B cell (primary cell): Measurements from ENCODE around the gene AGAP1. TPM values are rescaled to one million over a fixed set of nuclear protein-coding genes. Genes with fewer than 3 reads are reported as not detected.

Source experiments
- ATAC-seq: fragments of 200-7000 bp; cut with Tn5 transposase; one replicate; pipeline ENCODE4 v1.10.0; 2021; ENCODE audit warnings: low read depth, mild to moderate bottlenecking, moderate number of reproducible peaks, moderate library complexity
- CTCF ChIA-PET: fragments of 350-600 bp; sonication (Branson Sonifier 250); formaldehyde crosslinking; loops from one replicate; lab custom pipeline; 2021; ENCODE audit warnings: antibody characterized with exemption, inconsistent platforms; lab: Charles Lee
- POLR2A ChIA-PET: fragments of 350-600 bp; sonication (Branson Sonifier 250); formaldehyde crosslinking; loops from one replicate; lab custom pipeline; 2021; ENCODE audit warnings: antibody characterized with exemption; lab: Charles Lee
- DNase-seq: peaks from one replicate; pipeline ENCODE4 v3.0.0; 2013
- H2AFZ ChIP-seq: 2 replicates; pipeline ENCODE4 v1.6.1; 2012; ENCODE audit warnings: mild to moderate bottlenecking, low read depth, low read length; ENCODE audit not compliant: insufficient read depth, poor library complexity, severe bottlenecking
- H3K27ac ChIP-seq, 2 donors: 1 replicate in 1 of 2; 2 replicates in 1 of 2; pipeline ENCODE4 v1.5.1; 2012 to 2013; ENCODE audit warnings: low read length in 2 of 2, mild to moderate bottlenecking in 2 of 2, moderate library complexity in 1 of 2
- H3K27me3 ChIP-seq, 4 experiments: fragments of 200-600 bp in 1 of 4; sonication (generic) in 1 of 4; replicated peaks in 1 of 4; 1 replicate in 2 of 4; 2 replicates in 2 of 4; pipeline versions ENCODE4 v1.6.1 to v1.7.0; 2013 to 2016; ENCODE audit warnings: low read length in 3 of 4, mild to moderate bottlenecking in 2 of 4, mixed read lengths in 1 of 4, moderate library complexity in 1 of 4; ENCODE audit not compliant: insufficient read depth in 4 of 4, control insufficient read depth in 3 of 4; ENCODE audit errors: control extremely low read depth in 1 of 4
- H3K36me3 ChIP-seq, 2 experiments: replicated peaks in 1 of 2; 1 replicate in 1 of 2; 2 replicates in 1 of 2; pipeline versions ENCODE4 v1.6.1 to v1.7.1; 2013; ENCODE audit warnings: low read length in 1 of 2; ENCODE audit not compliant: insufficient read depth in 2 of 2, control insufficient read depth in 1 of 2; ENCODE audit errors: control extremely low read depth in 1 of 2, extremely low read depth in 1 of 2
- H3K4me1 ChIP-seq, 2 donors: fragments of 200-600 bp in 1 of 2; sonication (generic) in 1 of 2; 1 replicate in 1 of 2; 2 replicates in 1 of 2; pipeline versions ENCODE4 v1.5.1 to v1.6.1; 2013 to 2017; ENCODE audit warnings: low read length in 2 of 2; ENCODE audit not compliant: control insufficient read depth in 2 of 2, insufficient read depth in 2 of 2
- H3K4me2 ChIP-seq: replicated peaks from 2 replicates; pipeline ENCODE3; 2012; ENCODE audit warnings: mild to moderate bottlenecking, low read depth, low read length; ENCODE audit not compliant: poor library complexity, severe bottlenecking
- H3K4me3 ChIP-seq, 5 experiments: fragments of 200-600 bp in 1 of 5; sonication (generic) in 1 of 5; 1 replicate in 3 of 5; 2 replicates in 2 of 5; pipeline versions ENCODE4 v1.5.1 to v1.7.0; 2011 to 2016; ENCODE audit warnings: low read length in 4 of 5, mild to moderate bottlenecking in 4 of 5, low read depth in 2 of 5, control low read depth in 1 of 5, moderate library complexity in 1 of 5; ENCODE audit not compliant: insufficient read depth in 1 of 5; ENCODE audit errors: control extremely low read depth in 1 of 5, extremely low read depth in 1 of 5
- H3K79me2 ChIP-seq: fragments of 200-600 bp; sonication (generic); one replicate; pipeline ENCODE4 v1.6.0; 2016; ENCODE audit warnings: low read length; ENCODE audit not compliant: control insufficient read depth, insufficient read depth
- H3K9ac ChIP-seq: fragments of 200-600 bp; sonication (generic); 2 replicates; pipeline ENCODE4 v1.6.1; 2017; ENCODE audit warnings: mild to moderate bottlenecking, low read length, moderate library complexity
- H3K9me3 ChIP-seq, 3 donors: one replicate each; pipeline versions ENCODE4 v1.6.1 to v1.7.1; 2013; ENCODE audit warnings: low read length in 2 of 3; ENCODE audit not compliant: control insufficient read depth in 2 of 3, insufficient read depth in 1 of 3; ENCODE audit errors: control extremely low read depth in 1 of 3
- H4K20me1 ChIP-seq: 2 replicates; pipeline ENCODE4 v1.6.0; 2012; ENCODE audit warnings: mild to moderate bottlenecking, low read length; ENCODE audit not compliant: insufficient read depth, control insufficient read depth, poor library complexity, severe bottlenecking
- H3K27ac Mint-ChIP-seq: one replicate; pipeline ENCODE4 v1.8.0; 2021; ENCODE audit warnings: mixed read lengths
- H3K27me3 Mint-ChIP-seq: one replicate; pipeline ENCODE4 v1.8.0; 2021; ENCODE audit warnings: mixed read lengths
- H3K4me1 Mint-ChIP-seq: one replicate; pipeline ENCODE4 v1.8.0; 2021; ENCODE audit warnings: mixed read lengths
- H3K4me3 Mint-ChIP-seq: one replicate; pipeline ENCODE4 v1.8.0; 2021; ENCODE audit warnings: mixed read lengths
- H3K9me3 Mint-ChIP-seq: one replicate; pipeline ENCODE4 v1.8.0; 2022; ENCODE audit warnings: mixed read lengths; ENCODE audit not compliant: insufficient read depth
- CTCF ChIP-seq: fragments of 200-600 bp; IDR thresholded peaks from one replicate; pipeline ENCODE4 v1.8.0; 2022; ENCODE audit warnings: antibody characterized with exemption, mild to moderate bottlenecking
- EZH2 ChIP-seq: IDR thresholded peaks from 2 replicates; pipeline ENCODE4 v1.6.1; 2012; ENCODE audit warnings: borderline replicate concordance, low read depth, mild to moderate bottlenecking, moderate library complexity, low read length; ENCODE audit not compliant: insufficient read depth, poor library complexity, severe bottlenecking
- WGBS: methylation state at CpG from one replicate; pipeline ENCODE4 v1.1.5; 2013; ENCODE audit warnings: missing lambda C conversion rate; ENCODE audit not compliant: insufficient coverage; 5-methylcytosine and 5-hydroxymethylcytosine counted together
- intact Hi-C: fragments of 100-400 bp; cut with micrococcal nuclease; formaldehyde crosslinking; loops from one replicate; pipeline ENCODE4 v1.10.0; 2022
- polyA plus RNA-seq: library from polyadenylated mRNA; depleted of rRNA; stranded (reverse); fragments of >200 nt; gene quantifications from 2 replicates; pipeline ENCODE4 v1.2.3, GENCODE V29; 2012
- total RNA-seq, 2 donors: library from RNA; stranded (reverse); fragments of 120-200 nt in 1 of 2; gene quantifications; 1 replicate in 1 of 2; 2 replicates in 1 of 2; pipeline versions ENCODE4 v1.2.3 to v1.2.4, GENCODE V29; 2013 to 2022

The AGAP1 gene
- total and polyA plus RNA-seq, 2 donors (not counting 1 experiment from before 2014, with no cell fraction given): 0.01 TPM; not detected in 1

- Mint-ChIP-seq H3K9me3 (no peaks in the 10 kb centered on the region), H3K4me1 (no peaks in the 10 kb centered on the region), H3K27me3 (no peaks in the 10 kb centered on the region), H3K4me3 (no peak overlapping the region), H3K27ac (no peak overlapping the region)
- DNase-seq (no peak), ATAC-seq (no peak)
- Histone ChIP-seq H3K27ac (no peak overlapping the region), H2AFZ (no peak overlapping the region), H3K79me2 (no peaks in the 10 kb centered on the region), H3K36me3 (no peaks in the 10 kb centered on the region), H4K20me1 (no peaks in the 10 kb centered on the region), H3K4me2 (no peak overlapping the region), H3K9me3 (peaks cover 0 to 9% (median 0%) of the 10 kb centered on the region in 3 donors), H3K4me3 (no peak overlapping the region), H3K27me3 (no peaks in the 10 kb centered on the region), H3K4me1 (no peaks in the 10 kb centered on the region), H3K9ac (no peak overlapping the region)
- no peak for TF ChIP-seq CTCF
- no peak for TF ChIP-seq EZH2
- WGBS: 95% methylated on average over 20 of the region's 21 CpGs
- intact Hi-C loops: no loop called here
- ChIA-PET POLR2A (no interaction called here), CTCF (no interaction called here)
These were observed 466.3 kb downstream of the AGAP1 start for GRCh38 chr2:235960011-235960715.

- Histone ChIP-seq H3K9ac (no peak overlapping the region), H3K9me3 (peaks cover 0 to 8% (median 0%) of the 10 kb centered on the region in 3 donors), H3K36me3 (no peaks in the 10 kb centered on the region), H4K20me1 (no peaks in the 10 kb centered on the region), H3K4me2 (no peak overlapping the region), H3K27me3 (no peaks in the 10 kb centered on the region), H3K79me2 (no peaks in the 10 kb centered on the region), H2AFZ (no peak overlapping the region), H3K27ac (no peak overlapping the region), H3K4me3 (no peak overlapping the region), H3K4me1 (no peaks in the 10 kb centered on the region)
- 96% methylated on average over 27 of the region's 31 CpGs for WGBS
- Mint-ChIP-seq H3K4me3 (no peak overlapping the region), H3K9me3 (no peaks in the 10 kb centered on the region), H3K27me3 (no peaks in the 10 kb centered on the region), H3K4me1 (no peaks in the 10 kb centered on the region), H3K27ac (no peak overlapping the region)
- DNase-seq (no peak), ATAC-seq (no peak)
- ChIA-PET CTCF (no interaction called here), POLR2A (no interaction called here)
- intact Hi-C loops: no loop called here
- TF ChIP-seq EZH2 (no peak), CTCF (no peak)
These were observed 467.1 kb downstream of the AGAP1 start for GRCh38 chr2:235960716-235961640.
